HG03066 (cell line): Measurements from ENCODE around the gene BIRC2.
"Not testable (repeated sequence)": the region's sequence is repeated elsewhere in the genome, so short reads cannot be mapped to it uniquely, and the experiment has no call there.

Source experiments
- ATAC-seq: cut with Tn5 transposase; IDR thresholded peaks from one replicate; pipeline ENCODE4 v1.9.1; 2021; ENCODE audit warnings: low read depth; ENCODE audit not compliant: unreplicated experiment

BIRC2 gene

DNA sequence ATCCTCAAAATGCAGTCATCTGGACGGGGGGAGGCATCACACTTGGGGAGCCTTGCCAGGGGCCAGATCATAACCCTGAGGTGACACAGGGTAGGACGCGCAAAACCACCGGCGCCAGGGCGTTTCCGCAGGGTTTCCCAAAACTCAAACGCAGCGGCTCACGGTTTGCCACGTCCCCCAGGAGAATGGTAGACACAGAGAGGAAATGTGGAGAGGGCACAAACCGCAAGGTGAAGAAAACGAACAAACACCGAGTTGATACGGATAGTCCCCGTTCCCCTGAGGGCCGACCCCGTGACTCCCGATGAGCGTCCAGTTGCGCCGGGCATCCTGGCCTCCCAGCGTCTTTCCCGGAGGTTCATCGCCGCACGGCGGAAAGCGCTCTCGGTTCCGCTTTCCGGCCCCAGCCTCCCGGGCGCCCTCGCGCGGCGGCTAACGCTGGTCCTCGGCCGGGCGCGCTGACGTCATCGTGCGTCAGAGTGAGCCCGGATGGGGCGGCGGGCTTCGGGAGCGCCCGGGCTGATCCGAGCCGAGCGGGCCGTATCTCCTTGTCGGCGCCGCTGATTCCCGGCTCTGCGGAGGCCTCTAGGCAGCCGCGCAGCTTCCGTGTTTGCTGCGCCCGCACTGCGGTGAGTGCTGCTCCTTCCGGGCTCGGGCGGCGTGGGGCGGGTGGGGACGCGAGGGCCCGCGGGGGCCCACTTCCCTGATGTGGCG, at the start of gene BIRC2:
Gene BIRC2, plus strand, starts transcription at position 467 of the 714 bp plus-strand sequence. CDS start 2,641 bp downstream, outside the sequence.
- peak; percentile 80 for ATAC-seq

GRCh38 chr11:102300837-102301236, 46.2 kb upstream of the BIRC2 start:
- not testable (repeated sequence) for ATAC-seq

- no peak for ATAC-seq
These were observed 44.8 kb upstream of the BIRC2 start for GRCh38 chr11:102302241-102302640.

DNA sequence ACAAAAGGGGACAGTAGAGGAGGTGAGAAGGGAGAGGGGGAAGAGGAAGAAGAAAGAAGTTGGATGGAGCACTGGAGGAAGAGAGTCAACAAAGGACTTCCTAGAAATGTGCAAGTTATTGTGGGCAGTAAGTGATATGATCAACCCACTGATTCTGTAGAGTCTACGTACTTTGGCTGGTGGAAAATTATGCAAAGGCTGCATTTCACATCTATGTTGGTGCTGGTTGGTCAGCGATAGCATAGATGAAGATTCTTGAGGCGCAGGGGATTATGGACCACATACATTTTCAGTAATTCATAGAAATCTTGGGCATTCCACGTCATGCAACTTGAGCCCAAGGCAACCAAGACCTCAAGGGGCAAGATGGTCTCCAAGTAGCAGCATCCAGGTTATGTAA, 42.3 kb upstream of the BIRC2 start:
- no peak for ATAC-seq

DNA sequence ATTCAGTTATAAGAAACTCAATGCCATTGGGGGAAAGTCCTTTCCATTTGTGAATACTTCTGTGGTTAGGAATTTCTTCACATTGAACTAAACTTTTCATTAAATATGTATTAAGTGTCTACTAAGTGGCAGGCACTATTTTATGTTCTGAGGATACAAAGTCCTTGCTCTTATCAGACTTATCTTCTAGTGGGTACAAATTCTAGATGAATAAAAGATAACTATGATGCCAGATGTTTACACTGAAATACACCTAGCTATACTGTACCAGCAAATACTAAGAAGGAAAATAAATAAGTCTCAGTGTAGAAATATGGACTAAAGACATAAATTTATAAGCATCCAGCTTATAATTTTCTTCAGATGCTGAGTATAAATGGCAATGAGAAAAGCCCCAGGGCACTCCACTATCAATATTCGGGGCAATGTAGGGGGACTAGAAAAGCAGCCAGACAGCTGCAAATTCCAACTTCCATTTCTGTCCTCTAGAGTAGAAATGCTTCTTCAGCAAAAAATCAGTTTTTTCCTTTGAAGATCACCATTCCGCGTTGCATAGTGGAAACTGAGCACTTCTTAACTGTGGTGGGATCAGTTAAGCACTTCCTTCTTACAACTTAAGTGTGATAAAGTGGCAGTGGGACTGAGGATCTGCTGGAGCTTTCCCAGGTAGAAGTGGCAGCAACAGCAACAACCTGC, 41.5 kb upstream of the BIRC2 start:
- ATAC-seq = no peak

- no peak for ATAC-seq
These were observed 40.9 kb upstream of the BIRC2 start for GRCh38 chr11:102306048-102306597.

DNA sequence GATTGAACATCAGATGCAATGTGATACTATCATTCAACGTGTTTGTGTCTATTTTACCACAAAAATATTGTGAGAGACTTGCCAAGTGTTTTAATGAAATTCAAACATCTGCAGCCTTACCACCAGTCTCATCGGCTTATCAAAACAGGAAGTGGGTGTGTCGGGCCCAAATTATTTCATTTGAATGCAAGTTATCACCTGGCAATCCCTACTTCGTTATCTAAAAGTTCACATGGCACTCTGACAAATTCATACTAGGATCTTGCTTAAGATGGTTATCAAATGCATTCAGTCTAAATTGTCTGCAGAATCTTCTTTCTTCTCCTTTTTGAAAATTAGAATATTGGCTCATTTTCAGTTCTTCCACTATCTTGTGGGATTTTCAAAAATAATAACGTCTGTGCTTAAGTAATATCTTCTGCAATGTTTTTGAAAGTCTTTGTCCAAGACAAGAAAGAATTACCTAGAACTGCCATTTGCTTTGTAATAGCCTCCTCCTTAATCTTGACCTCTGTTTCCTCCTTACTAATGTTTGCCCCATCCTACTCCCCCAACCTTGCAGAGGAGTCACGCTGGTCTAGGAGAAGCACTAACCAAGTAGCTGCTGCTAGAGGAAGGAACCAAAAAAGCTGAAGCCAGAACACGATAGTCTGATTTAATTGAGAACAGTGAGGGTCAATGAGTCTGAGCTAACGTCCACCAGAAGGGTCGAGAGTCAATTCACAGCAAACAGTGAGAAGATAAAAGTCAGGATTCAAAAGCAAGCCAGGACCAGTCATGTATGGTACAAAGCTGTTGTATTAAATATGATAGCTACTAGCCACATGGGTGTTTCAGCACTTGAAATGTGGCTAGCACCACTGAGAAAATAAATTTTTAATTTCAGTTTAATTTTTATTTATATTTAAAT, 39.9 kb upstream of the BIRC2 start:
- no peak for ATAC-seq

DNA sequence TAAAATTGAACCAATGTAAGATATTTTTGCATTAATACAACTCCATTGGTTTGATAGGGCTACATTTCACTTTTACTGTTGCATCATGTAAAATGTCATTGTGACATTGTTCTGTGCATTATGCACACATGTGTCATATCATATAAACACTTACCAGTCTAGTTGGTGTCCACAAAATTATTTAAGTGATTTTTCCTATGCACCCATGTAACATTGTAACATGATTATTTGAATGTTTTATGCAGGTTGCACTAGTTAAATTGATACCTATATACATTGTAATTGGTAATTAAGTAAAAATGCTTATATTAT, 39.3 kb upstream of the BIRC2 start:
- ATAC-seq = no peak

GRCh38 chr11:102309621-102310541, 37.1 kb upstream of the BIRC2 start:
- no peak for ATAC-seq

GRCh38 chr11:102312667-102313066, 34.3 kb upstream of the BIRC2 start:
- no peak for ATAC-seq

GRCh38 chr11:102313238-102313940, 33.6 kb upstream of the BIRC2 start:
- ATAC-seq = no peak

DNA sequence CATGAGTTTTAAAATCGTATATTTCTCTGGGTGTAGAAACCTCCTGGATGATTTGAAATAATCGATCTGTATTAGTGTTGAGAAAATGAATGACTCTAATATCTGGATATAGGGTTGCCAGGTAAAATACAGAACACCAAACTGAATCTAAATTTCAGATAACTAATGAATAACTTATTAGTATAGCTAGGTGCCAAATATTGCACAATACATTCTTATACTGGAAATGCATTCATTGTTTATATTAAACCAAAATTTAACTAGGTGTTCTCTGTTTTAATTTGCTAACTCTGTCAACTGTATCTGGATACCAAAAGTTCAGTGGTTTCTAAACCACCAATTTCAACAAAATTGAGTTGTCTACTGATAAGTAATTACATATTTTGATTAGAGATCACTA, 32.2 kb upstream of the BIRC2 start:
- ATAC-seq = no peak

GRCh38 chr11:102316346-102316904, 30.6 kb upstream of the BIRC2 start:
- ATAC-seq = no peak

DNA sequence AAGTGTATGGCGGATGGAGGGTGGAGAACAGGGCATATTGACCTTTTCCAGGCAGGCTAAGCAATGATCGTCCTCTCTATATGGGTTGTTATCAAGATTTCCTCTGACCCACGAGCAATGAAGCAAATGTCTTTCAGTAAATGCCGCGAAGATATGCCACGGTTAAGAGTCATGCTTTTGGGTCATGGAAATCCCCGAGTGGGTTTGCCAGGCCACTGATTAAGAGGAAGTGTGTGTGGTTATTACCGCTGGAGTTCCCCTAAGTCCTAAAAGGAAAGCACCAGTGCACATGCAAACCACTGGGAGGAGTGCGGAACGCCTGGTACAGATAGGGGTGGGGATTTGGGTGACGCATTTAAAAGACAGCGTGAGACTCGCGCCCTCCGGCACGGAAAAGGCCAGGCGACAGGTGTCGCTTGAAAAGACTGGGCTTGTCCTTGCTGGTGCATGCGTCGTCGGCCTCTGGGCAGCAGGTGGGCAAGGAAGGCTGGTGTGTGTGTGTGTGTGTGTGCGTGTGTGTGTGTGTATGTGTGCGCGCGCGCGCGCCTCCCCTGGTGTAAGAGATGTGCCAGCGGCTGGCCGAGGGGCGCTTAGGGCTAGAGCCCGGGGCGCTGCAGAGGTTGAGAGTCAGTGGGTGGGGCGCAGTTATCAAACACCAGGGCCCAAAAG, 29.8 kb upstream of the BIRC2 start, which contains the start of gene BIRC3:
Gene BIRC3, plus strand, starts transcription at position 386 of the 669 bp plus-strand sequence. CDS start 7,026 bp downstream, outside the sequence.
- ATAC-seq = peak; percentile 76

DNA sequence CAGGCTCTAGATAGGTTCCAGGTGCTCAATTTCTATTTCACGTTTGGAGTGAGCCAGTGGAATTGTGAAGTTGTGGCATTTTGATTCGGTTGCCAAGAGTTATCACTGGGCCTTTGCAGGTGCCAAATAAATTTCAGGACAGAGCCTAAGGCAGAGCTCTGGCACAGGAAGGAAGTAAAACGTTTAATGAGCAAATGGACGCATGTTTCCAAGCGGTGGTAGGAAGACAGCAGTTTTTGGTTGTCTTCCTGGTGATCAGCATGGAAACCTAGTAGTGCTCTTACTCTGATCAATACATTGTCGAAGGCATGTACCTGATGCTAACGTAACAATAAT, 29.3 kb upstream of the BIRC2 start:
- peak; percentile 0 for ATAC-seq

DNA sequence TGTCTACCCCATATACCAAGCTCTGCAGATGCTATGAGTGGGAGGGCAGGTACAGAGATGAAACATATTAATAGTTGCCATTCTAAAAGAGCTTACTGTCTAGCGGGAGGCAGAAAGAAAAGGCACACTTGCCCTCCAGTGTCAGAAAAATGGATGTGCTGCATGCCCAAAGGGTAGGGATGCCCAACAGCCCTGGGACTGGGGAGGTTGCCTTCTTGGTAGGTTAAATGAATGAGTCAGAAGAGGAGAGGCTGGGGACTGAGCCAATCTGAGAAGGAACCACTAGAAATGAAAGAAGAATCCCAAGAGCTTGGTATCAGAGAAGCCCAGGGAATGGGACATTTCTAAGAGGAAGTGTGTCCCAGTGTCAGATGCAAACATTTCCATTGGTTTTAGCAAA, 28.5 kb upstream of the BIRC2 start:
- ATAC-seq = no peak

GRCh38 chr11:102319544-102319943, 27.5 kb upstream of the BIRC2 start:
- no peak for ATAC-seq

DNA sequence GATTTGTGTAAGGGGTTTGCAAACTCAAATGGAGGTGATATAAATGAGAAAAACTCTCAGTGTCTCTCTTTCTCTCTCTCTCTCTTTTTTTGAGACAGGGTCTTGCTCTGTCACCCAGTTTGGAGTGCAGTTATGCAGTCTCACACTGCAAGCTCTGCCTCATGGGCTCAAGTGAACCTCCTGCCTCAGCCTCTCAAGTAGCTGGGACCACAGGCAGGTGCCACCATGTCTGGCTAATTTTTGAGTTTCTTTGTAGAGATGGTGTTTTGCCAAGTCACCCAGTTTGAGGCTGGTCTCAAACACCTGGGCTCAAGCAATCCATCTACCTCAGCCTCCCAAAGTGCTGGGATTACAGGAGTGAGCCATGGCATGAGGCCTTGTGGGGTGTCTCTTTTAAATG, 26.8 kb upstream of the BIRC2 start:
- ATAC-seq = no peak
